Mucosa of descending colon (tissue), 3 donors: ENCODE data around the gene NFIA. TPM values are rescaled to one million over a fixed set of nuclear protein-coding genes. Genes with fewer than 3 reads are reported as not detected.

ENCODE experiments used
- ATAC-seq: fragments of 200-7000 bp; cut with Tn5 transposase; one replicate; pipeline ENCODE4 v1.9.1; 2020; ENCODE audit warnings: mild to moderate bottlenecking, moderate library complexity
- DNase-seq, 3 donors: peaks; one replicate each; pipeline ENCODE4 v3.0.0-alpha.2; 2020
- H3K36me3 ChIP-seq: fragments of 200-600 bp; one replicate; pipeline ENCODE4 v1.8.0; 2021; ENCODE audit warnings: low read depth, mild to moderate bottlenecking
- H3K4me1 ChIP-seq: fragments of 200-600 bp; one replicate; pipeline ENCODE4 v1.8.0; 2021; ENCODE audit warnings: low read depth, mild to moderate bottlenecking
- H3K4me3 ChIP-seq: fragments of 200-600 bp; one replicate; pipeline ENCODE4 v1.8.0; 2021; ENCODE audit warnings: mild to moderate bottlenecking
- H3K9me3 ChIP-seq: fragments of 200-600 bp; one replicate; pipeline ENCODE4 v1.8.0; 2021; ENCODE audit warnings: mild to moderate bottlenecking
- CTCF ChIP-seq: fragments of 200-600 bp; IDR thresholded peaks from one replicate; pipeline ENCODE4 v1.8.0; 2022; ENCODE audit warnings: antibody characterized with exemption, mild to moderate bottlenecking
- intact Hi-C, 2 donors: fragments of 100-400 bp; cut with DNase I in 1 of 2; cut with micrococcal nuclease in 1 of 2; formaldehyde crosslinking; loops; one replicate each; pipeline versions ENCODE4 v1.11.0 to v1.11.1; 2022; cut with DNase I, micrococcal nuclease
- total RNA-seq, 3 donors: library from RNA; stranded (reverse); fragmentation: NEBNext Ultra II Directional in 2 of 3; extraction: Animal tissue kit (Norgen Biotek cat#: 25700) in 2 of 3; gene quantifications; one replicate each; pipeline versions ENCODE4 v1.2.1 to v1.2.4, GENCODE V29; 2021 to 2023
- donor health status: DM: no; HTN: no; CAD: no; lungs with moderate emphysema.
- donor health status: DM: no; HTN: no; CAD: no.
- donor health status: DM: no; HTN: yes; CAD: no.

NFIA gene
- total RNA-seq, 3 donors from 2014 or later = 46.4 to 145 (median 51.1) TPM

- no peaks in the 10 kb centered on the region for H3K9me3 ChIP-seq
- DNase-seq (no peak), ATAC-seq (no peak)
- TF ChIP-seq CTCF = no peak
- intact Hi-C loops = no loop called here
- peaks cover 6% of the 10 kb centered on the region for H3K4me1 ChIP-seq
- no peak overlapping the region for H3K4me3 ChIP-seq
- H3K36me3 ChIP-seq = no peaks in the 10 kb centered on the region
These were observed 154.8 kb downstream of the NFIA start for GRCh38 chr1:61237147-61237546.

- Histone ChIP-seq H3K36me3 (no peaks in the 10 kb centered on the region), H3K4me3 (no peak overlapping the region), H3K9me3 (no peaks in the 10 kb centered on the region), H3K4me1 (peaks cover 8% of the 10 kb centered on the region)
- TF ChIP-seq CTCF = no peak
- intact Hi-C loops = no loop called here
- ATAC-seq = no peak
- no peak for DNase-seq
These were observed 155.4 kb downstream of the NFIA start for GRCh38 chr1:61237659-61238358.

- TF ChIP-seq CTCF = no peak
- no peaks in the 10 kb centered on the region for H3K36me3 ChIP-seq
- intact Hi-C loops = no loop called here
These were observed 156.0 kb downstream of the NFIA start for GRCh38 chr1:61238359-61238665.

GRCh38 chr1:61240878-61241277, 158.5 kb downstream of the NFIA start:
- peaks cover 8% of the 10 kb centered on the region for H3K4me1 ChIP-seq
- intact Hi-C loops = no loop called here
- no peaks in the 10 kb centered on the region for H3K36me3 ChIP-seq
- ATAC-seq (peak; percentile 9), DNase-seq (no peak)
- H3K4me3 ChIP-seq = no peak overlapping the region
- H3K9me3 ChIP-seq = no peaks in the 10 kb centered on the region
- no peak for TF ChIP-seq CTCF

More at GRCh38 chr1:61238359-61238665, 156.0 kb downstream of the NFIA start:
- H3K4me3 ChIP-seq = no peak overlapping the region
- ATAC-seq = no peak
- H3K9me3 ChIP-seq = no peaks in the 10 kb centered on the region
- DNase-seq = no peak
- peaks cover 8% of the 10 kb centered on the region for H3K4me1 ChIP-seq

GRCh38 chr1:61241411-61241838, 159.1 kb downstream of the NFIA start:
- TF ChIP-seq CTCF = no peak
- intact Hi-C loops = no loop called here

More at GRCh38 chr1:61241411-61241838, 159.1 kb downstream of the NFIA start:
- Histone ChIP-seq H3K36me3 (no peaks in the 10 kb centered on the region), H3K4me1 (peaks cover 8% of the 10 kb centered on the region), H3K9me3 (no peaks in the 10 kb centered on the region), H3K4me3 (no peak overlapping the region)
- ATAC-seq = peak; percentile 77
- peak in 2 of 3 donors; percentile 37 to 69 for DNase-seq
